ENCODE results near the gene WNT3A. TPM values are rescaled to one million over a fixed set of nuclear protein-coding genes. Genes with fewer than 3 reads are reported as not detected.

The WNT3A gene
- total RNA-seq, 1 donor from 2014 or later: not detected

- DNase-seq (ENCODE audit: low spot score): no peak
- peaks cover 4% of the 10 kb centered on the region for H3K4me1 Mint-ChIP-seq (ENCODE audit: low read depth)
- H3K9me3 Mint-ChIP-seq (ENCODE audit: low read depth): no peaks in the 10 kb centered on the region
- no peak overlapping the region for H3K4me3 Mint-ChIP-seq (ENCODE audit: unreplicated experiment)
- H3K27ac Mint-ChIP-seq (ENCODE audit: unreplicated experiment): no peak overlapping the region
- TF ChIP-seq CTCF (IDR thresholded peaks at IDR 0.05): peak; percentile 72
- H3K36me3 Mint-ChIP-seq (ENCODE audit: low read depth): no peaks in the 10 kb centered on the region
- peaks cover 69% of the 10 kb centered on the region for H3K27me3 Mint-ChIP-seq (ENCODE audit: low read depth)
These were observed 2.4 kb upstream of the WNT3A start for GRCh38 chr1:228004331-228004855.

- Mint-ChIP-seq H3K27me3 (ENCODE audit: low read depth) (peaks cover 75% of the 10 kb centered on the region), H3K36me3 (ENCODE audit: low read depth) (no peaks in the 10 kb centered on the region), H3K4me1 (ENCODE audit: low read depth) (peaks cover 4% of the 10 kb centered on the region), H3K27ac (ENCODE audit: unreplicated experiment) (no peak overlapping the region), H3K9me3 (ENCODE audit: low read depth) (no peaks in the 10 kb centered on the region), H3K4me3 (ENCODE audit: unreplicated experiment) (no peak overlapping the region)
- TF ChIP-seq CTCF (IDR thresholded peaks at IDR 0.05): no peak
- DNase-seq (ENCODE audit: low spot score): no peak
These were observed 1.8 kb upstream of the WNT3A start for GRCh38 chr1:228004856-228005462.

DNA sequence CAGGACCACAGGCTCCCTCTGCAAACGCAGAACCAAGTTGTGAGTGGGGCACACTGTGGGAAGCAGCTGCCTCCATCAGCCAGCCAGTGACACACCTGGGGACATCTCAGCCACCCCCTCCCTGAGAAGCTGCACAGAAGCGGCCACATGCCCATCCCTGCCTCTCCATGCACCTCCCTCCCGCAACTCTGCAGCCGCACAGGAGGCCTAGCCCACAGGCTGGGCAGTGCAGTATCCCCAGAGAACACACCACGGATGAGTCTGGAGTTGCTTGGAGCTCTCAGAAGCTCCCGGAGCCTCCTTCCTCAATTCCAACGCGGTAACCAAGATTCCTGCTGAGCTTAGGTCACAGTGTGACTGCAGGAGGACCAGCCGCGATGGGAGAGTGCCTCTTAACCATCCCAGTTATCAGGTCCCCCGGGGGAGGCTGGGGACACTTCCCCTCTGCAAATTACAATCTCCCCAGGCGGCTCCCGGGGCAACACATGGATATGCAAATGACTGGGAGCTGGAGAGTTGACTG, 1.2 kb upstream of the WNT3A start:
- Mint-ChIP-seq H3K36me3 (ENCODE audit: low read depth) (no peaks in the 10 kb centered on the region), H3K4me1 (ENCODE audit: low read depth) (peaks cover 4% of the 10 kb centered on the region), H3K27ac (ENCODE audit: unreplicated experiment) (no peak overlapping the region), H3K9me3 (ENCODE audit: low read depth) (no peaks in the 10 kb centered on the region), H3K4me3 (ENCODE audit: unreplicated experiment) (no peak overlapping the region), H3K27me3 (ENCODE audit: low read depth) (peaks cover 75% of the 10 kb centered on the region)
- no peak for TF ChIP-seq CTCF (IDR thresholded peaks at IDR 0.05)
- no peak for DNase-seq (ENCODE audit: low spot score)

- H3K27me3 Mint-ChIP-seq (ENCODE audit: low read depth): peaks cover 77% of the 10 kb centered on the region
- no peak for DNase-seq (ENCODE audit: low spot score)
- no peaks in the 10 kb centered on the region for H3K36me3 Mint-ChIP-seq (ENCODE audit: low read depth)
- no peak overlapping the region for H3K4me3 Mint-ChIP-seq (ENCODE audit: unreplicated experiment)
- H3K9me3 Mint-ChIP-seq (ENCODE audit: low read depth): no peaks in the 10 kb centered on the region
- H3K27ac Mint-ChIP-seq (ENCODE audit: unreplicated experiment): no peak overlapping the region
- no peak for TF ChIP-seq CTCF (IDR thresholded peaks at IDR 0.05)
- peaks cover 4% of the 10 kb centered on the region for H3K4me1 Mint-ChIP-seq (ENCODE audit: low read depth)
These were observed 588 bp upstream of the WNT3A start for GRCh38 chr1:228006034-228006785.

GRCh38 chr1:228007049-228007800, 427 bp downstream of the WNT3A start:
- Mint-ChIP-seq H3K4me1 (ENCODE audit: low read depth) (peaks cover 4% of the 10 kb centered on the region), H3K27me3 (ENCODE audit: low read depth) (peaks cover 72% of the 10 kb centered on the region), H3K27ac (ENCODE audit: unreplicated experiment) (no peak overlapping the region), H3K4me3 (ENCODE audit: unreplicated experiment) (peak overlapping the region; percentile 41), H3K36me3 (ENCODE audit: low read depth) (no peaks in the 10 kb centered on the region), H3K9me3 (ENCODE audit: low read depth) (no peaks in the 10 kb centered on the region)
- no peak for TF ChIP-seq CTCF (IDR thresholded peaks at IDR 0.05)
- DNase-seq (ENCODE audit: low spot score): no peak
